CD14-positive monocyte (primary cell): Measurements from ENCODE around the gene MRE11. TPM values are rescaled to one million over a fixed set of nuclear protein-coding genes. Genes with fewer than 3 reads are reported as not detected.

Experiments
- DNase-seq, 3 donors: peaks; one replicate each; pipeline ENCODE4 v3.0.0-alpha.2; 2011 to 2022
- H2AFZ ChIP-seq: 2 replicates; pipeline ENCODE4 v1.6.0; 2012; ENCODE audit warnings: mild to moderate bottlenecking, low read depth, low read length, inconsistent platforms; ENCODE audit not compliant: insufficient read depth, poor library complexity, severe bottlenecking
- H3K27ac ChIP-seq, 2 donors: 1 replicate in 1 of 2; 2 replicates in 1 of 2; pipeline ENCODE4 v1.5.1; 2012 to 2013; ENCODE audit warnings: low read length in 2 of 2, control low read depth in 1 of 2, inconsistent platforms in 1 of 2, low read depth in 1 of 2, mild to moderate bottlenecking in 1 of 2
- H3K27me3 ChIP-seq, 2 donors: one replicate each; pipeline versions ENCODE4 v1.6.0 to v1.6.1; 2011 to 2013; ENCODE audit warnings: low read length in 2 of 2; ENCODE audit not compliant: control insufficient read depth in 2 of 2, insufficient read depth in 2 of 2
- H3K36me3 ChIP-seq, 2 donors: replicated peaks in 1 of 2; 1 replicate in 1 of 2; 2 replicates in 1 of 2; pipeline versions ENCODE4 v1.5.1 to v1.6.1; 2012 to 2013; ENCODE audit warnings: low read length in 2 of 2, control low read depth in 1 of 2, inconsistent platforms in 1 of 2, mild to moderate bottlenecking in 1 of 2; ENCODE audit not compliant: insufficient read depth in 2 of 2, control insufficient read depth in 1 of 2
- H3K4me1 ChIP-seq, 2 donors: 1 replicate in 1 of 2; 2 replicates in 1 of 2; pipeline versions ENCODE4 v1.5.1 to v1.6.1; 2012 to 2013; ENCODE audit warnings: low read length in 2 of 2, control low read depth in 1 of 2, inconsistent platforms in 1 of 2, mild to moderate bottlenecking in 1 of 2, moderate library complexity in 1 of 2; ENCODE audit not compliant: insufficient read depth in 2 of 2, control insufficient read depth in 1 of 2
- H3K4me2 ChIP-seq: replicated peaks from 2 replicates; pipeline ENCODE3; 2012; ENCODE audit warnings: low read length, moderate library complexity, mild to moderate bottlenecking; ENCODE audit not compliant: poor library complexity, severe bottlenecking; ENCODE audit errors: extremely low read depth
- H3K4me3 ChIP-seq, 3 experiments: fragments of 200-600 bp in 1 of 3; sonication (generic) in 1 of 3; replicated peaks in 1 of 3; 1 replicate in 2 of 3; 2 replicates in 1 of 3; pipeline ENCODE4 v1.5.1; 2011 to 2013; ENCODE audit warnings: low read length in 3 of 3, mild to moderate bottlenecking in 3 of 3, control low read depth in 2 of 3, low read depth in 2 of 3, inconsistent platforms in 1 of 3, moderate library complexity in 1 of 3
- H3K79me2 ChIP-seq: 2 replicates; pipeline ENCODE4 v1.6.0; 2012; ENCODE audit warnings: mild to moderate bottlenecking, control low read depth, inconsistent platforms, low read length, moderate library complexity; ENCODE audit not compliant: insufficient read depth
- H3K9ac ChIP-seq: 2 replicates; pipeline ENCODE4 v1.6.0; 2017; ENCODE audit warnings: low read length, mild to moderate bottlenecking; ENCODE audit not compliant: insufficient read depth, poor library complexity, severe bottlenecking
- H3K9me3 ChIP-seq, 2 donors: replicated peaks in 1 of 2; 1 replicate in 1 of 2; 2 replicates in 1 of 2; pipeline versions ENCODE4 v1.5.1 to v1.6.1; 2012 to 2013; ENCODE audit warnings: low read length in 2 of 2, control low read depth in 1 of 2; ENCODE audit not compliant: control insufficient read depth in 1 of 2, insufficient read depth in 1 of 2
- H4K20me1 ChIP-seq: 2 replicates; pipeline ENCODE4 v1.6.0; 2012; ENCODE audit warnings: mild to moderate bottlenecking, low read length, control low read depth, moderate library complexity; ENCODE audit not compliant: insufficient read depth
- H3K27ac Mint-ChIP-seq, 7 donors: one replicate each; pipeline ENCODE4 v1.8.0; 2020; ENCODE audit warnings: mild to moderate bottlenecking in 7 of 7, mixed read lengths in 7 of 7, moderate library complexity in 6 of 7, inconsistent platforms in 2 of 7
- H3K27me3 Mint-ChIP-seq, 3 donors: one replicate each; pipeline ENCODE4 v1.8.0; 2021 to 2022; ENCODE audit warnings: low read depth in 3 of 3, mild to moderate bottlenecking in 3 of 3, mixed read lengths in 3 of 3, moderate library complexity in 3 of 3, inconsistent platforms in 1 of 3
- H3K36me3 Mint-ChIP-seq, 2 donors: one replicate each; pipeline ENCODE4 v1.8.0; 2020; ENCODE audit warnings: mixed read lengths in 2 of 2, inconsistent platforms in 1 of 2, mild to moderate bottlenecking in 1 of 2
- H3K4me1 Mint-ChIP-seq: one replicate; pipeline ENCODE4 v1.8.0; 2020; ENCODE audit warnings: mild to moderate bottlenecking, mixed read lengths
- H3K4me3 Mint-ChIP-seq, 2 donors: one replicate each; pipeline ENCODE4 v1.8.0; 2020; ENCODE audit warnings: mild to moderate bottlenecking in 2 of 2, mixed read lengths in 2 of 2, moderate library complexity in 1 of 2
- H3K9me3 Mint-ChIP-seq, 7 donors: one replicate each; pipeline ENCODE4 v1.8.0; 2020 to 2022; ENCODE audit warnings: mixed read lengths in 7 of 7, mild to moderate bottlenecking in 6 of 7, moderate library complexity in 6 of 7, inconsistent platforms in 2 of 7
- WGBS: methylation state at CpG from one replicate; pipeline ENCODE4 v1.1.5; 2013; ENCODE audit warnings: missing lambda C conversion rate; ENCODE audit not compliant: insufficient coverage; 5-methylcytosine and 5-hydroxymethylcytosine counted together
- intact Hi-C, 2 donors: fragments of 100-400 bp; cut with micrococcal nuclease; formaldehyde crosslinking; loops; one replicate each; pipeline versions ENCODE4 v1.15.0 to v1.15.1; 2023
- polyA plus RNA-seq, 3 donors: library from polyadenylated mRNA; depleted of rRNA in 1 of 3; unstranded in 2 of 3; stranded (reverse) in 1 of 3; fragments of 300-500 nt in 2 of 3; fragments of >200 nt in 1 of 3; fragmentation: Illumina TruSeq in 2 of 3; gene quantifications; 1 replicate in 2 of 3; 2 replicates in 1 of 3; pipeline ENCODE4 v1.2.3, GENCODE V29; 2012 to 2021
- TF ChIP-seq, protein P1 (sequence below): fragments of 200-600 bp; IDR thresholded peaks from one replicate; pipeline ENCODE4 v1.8.0; 2022; ENCODE audit warnings: antibody characterized with exemption, mild to moderate bottlenecking

Gene MRE11
- polyA plus RNA-seq, 3 donors, result 7.8 to 12.1 (median 10.5) TPM

DNA sequence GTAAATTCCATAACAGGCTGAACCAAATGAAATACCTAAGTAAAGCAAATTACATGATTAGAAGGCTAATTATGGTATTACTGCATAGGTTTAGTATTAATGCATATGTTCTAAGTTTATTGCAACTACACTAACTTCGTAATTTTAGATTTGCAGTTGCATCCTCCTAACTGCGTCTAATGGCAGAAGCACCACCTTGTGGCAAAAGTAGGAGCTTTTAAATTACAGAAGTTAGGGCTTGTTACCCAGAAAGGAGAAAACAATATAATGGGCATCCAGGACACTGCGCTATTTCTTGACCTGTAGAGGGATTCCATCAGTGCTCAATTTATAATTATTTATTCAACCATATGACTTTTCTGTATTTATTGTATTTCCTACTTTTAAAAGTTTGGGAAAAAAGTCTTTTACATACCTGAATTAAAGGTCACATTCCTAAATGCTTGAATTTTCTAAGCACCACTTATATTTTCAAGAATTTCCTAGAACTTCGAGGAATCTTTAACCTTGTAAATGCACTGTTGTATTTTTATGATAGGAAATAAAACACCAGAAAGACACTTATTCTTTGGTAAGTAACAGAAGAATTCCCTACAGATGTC lies 76.2 kb downstream of the MRE11 start:
- TF ChIP-seq, protein P1, sequence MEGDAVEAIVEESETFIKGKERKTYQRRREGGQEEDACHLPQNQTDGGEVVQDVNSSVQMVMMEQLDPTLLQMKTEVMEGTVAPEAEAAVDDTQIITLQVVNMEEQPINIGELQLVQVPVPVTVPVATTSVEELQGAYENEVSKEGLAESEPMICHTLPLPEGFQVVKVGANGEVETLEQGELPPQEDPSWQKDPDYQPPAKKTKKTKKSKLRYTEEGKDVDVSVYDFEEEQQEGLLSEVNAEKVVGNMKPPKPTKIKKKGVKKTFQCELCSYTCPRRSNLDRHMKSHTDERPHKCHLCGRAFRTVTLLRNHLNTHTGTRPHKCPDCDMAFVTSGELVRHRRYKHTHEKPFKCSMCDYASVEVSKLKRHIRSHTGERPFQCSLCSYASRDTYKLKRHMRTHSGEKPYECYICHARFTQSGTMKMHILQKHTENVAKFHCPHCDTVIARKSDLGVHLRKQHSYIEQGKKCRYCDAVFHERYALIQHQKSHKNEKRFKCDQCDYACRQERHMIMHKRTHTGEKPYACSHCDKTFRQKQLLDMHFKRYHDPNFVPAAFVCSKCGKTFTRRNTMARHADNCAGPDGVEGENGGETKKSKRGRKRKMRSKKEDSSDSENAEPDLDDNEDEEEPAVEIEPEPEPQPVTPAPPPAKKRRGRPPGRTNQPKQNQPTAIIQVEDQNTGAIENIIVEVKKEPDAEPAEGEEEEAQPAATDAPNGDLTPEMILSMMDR, result peak; percentile 7
- H3K27me3 ChIP-seq, result no peaks in the 10 kb centered on the region
- no peak for DNase-seq
- no peaks in the 10 kb centered on the region for H4K20me1 ChIP-seq
- H3K9ac ChIP-seq, result no peak overlapping the region
- no peak overlapping the region for H3K27ac ChIP-seq
- no peaks in the 10 kb centered on the region for H3K4me1 Mint-ChIP-seq
- no peaks in the 10 kb centered on the region for H3K27me3 Mint-ChIP-seq
- H2AFZ ChIP-seq, result no peak overlapping the region
- intact Hi-C loops, result no loop called here
- H3K9me3 Mint-ChIP-seq, result peaks cover 0 to 1% (median 0%) of the 10 kb centered on the region in 7 donors
- no peaks in the 10 kb centered on the region for H3K79me2 ChIP-seq
- H3K4me2 ChIP-seq, result no peak overlapping the region
- no peak overlapping the region for H3K4me3 Mint-ChIP-seq
- WGBS, result no CpG with 5 or more reads among the region's 4 CpGs
- H3K36me3 Mint-ChIP-seq, result peaks cover 50 to 51% of the 10 kb centered on the region in 2 donors
- H3K4me1 ChIP-seq, result no peaks in the 10 kb centered on the region
- H3K4me3 ChIP-seq, result no peak overlapping the region
- H3K9me3 ChIP-seq, result no peaks in the 10 kb centered on the region
- H3K36me3 ChIP-seq, result peaks cover 10 to 60% of the 10 kb centered on the region in 2 donors
- no peak overlapping the region for H3K27ac Mint-ChIP-seq

DNA sequence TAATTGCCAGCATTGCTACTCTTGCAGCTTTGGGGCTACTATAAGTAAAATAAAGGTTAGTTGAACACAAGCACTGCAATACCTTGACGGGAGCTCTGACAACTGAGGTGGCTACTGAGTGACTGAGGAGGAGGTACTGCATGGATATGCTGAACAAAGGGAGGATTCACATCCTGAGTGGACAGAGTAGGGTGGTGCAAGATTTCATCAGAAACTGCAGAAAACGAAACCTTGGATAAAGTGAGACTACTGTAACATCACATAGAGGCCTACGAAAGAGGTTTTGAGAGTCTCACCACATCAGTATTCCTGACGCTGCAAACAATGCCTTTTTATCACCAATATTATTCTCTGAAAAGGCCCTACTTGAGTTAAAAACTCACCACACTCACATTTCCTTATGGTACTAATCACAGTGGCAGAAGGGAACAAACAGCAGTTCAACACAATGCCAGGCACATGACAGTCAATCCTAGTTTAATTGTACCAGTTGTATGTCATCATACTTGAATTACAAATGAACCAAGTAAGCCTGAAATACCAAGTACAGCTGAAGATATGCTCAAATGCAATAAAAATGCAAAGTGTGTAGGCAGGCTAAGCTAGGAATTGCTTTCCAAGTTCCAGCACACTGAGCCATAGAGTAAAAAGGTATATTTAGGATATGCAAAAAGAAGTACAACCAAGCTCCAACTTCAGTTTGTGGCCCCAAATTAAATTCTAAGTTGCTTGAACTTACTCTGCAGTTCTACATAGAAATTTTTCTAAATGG lies 88.4 kb downstream of the MRE11 start:
- Histone ChIP-seq H3K4me2 (no peak overlapping the region), H3K27ac (no peak overlapping the region), H2AFZ (no peak overlapping the region), H3K36me3 (no peaks in the 10 kb centered on the region), H4K20me1 (no peaks in the 10 kb centered on the region), H3K79me2 (no peaks in the 10 kb centered on the region), H3K9ac (no peak overlapping the region), H3K27me3 (peaks cover 23 to 26% of the 10 kb centered on the region in 2 donors), H3K4me1 (no peaks in the 10 kb centered on the region), H3K9me3 (peaks cover 4 to 15% of the 10 kb centered on the region in 2 donors), H3K4me3 (no peak overlapping the region)
- TF ChIP-seq, protein P1, result no peak
- no peak for DNase-seq
- Mint-ChIP-seq H3K36me3 (peaks cover 4 to 6% of the 10 kb centered on the region in 2 donors), H3K27ac (no peak overlapping the region), H3K27me3 (peaks cover 20 to 30% (median 24%) of the 10 kb centered on the region in 3 donors), H3K4me3 (no peak overlapping the region), H3K4me1 (peaks cover 7% of the 10 kb centered on the region), H3K9me3 (peaks cover 9 to 38% (median 19%) of the 10 kb centered on the region in 7 donors)
- intact Hi-C loops, result no loop called here
- 95% methylated on average over 3 of the region's 4 CpGs for WGBS
